Panc1 (cell line): Measurements from ENCODE around the gene TMA7. TPM values are rescaled to one million over a fixed set of nuclear protein-coding genes. Genes with fewer than 3 reads are reported as not detected.

ENCODE experiments used
- ATAC-seq: fragments of 200-7000 bp; cut with Tn5 transposase; 2 replicates; pipeline ENCODE4 v1.9.1; 2020; ENCODE audit warnings: mild to moderate bottlenecking, moderate library complexity
- BruUV-seq: library from RNA; stranded (reverse); fragments of 400-500 nt; replicated peaks from 2 replicates; lab custom pipeline; 2021; lab: Mats Ljungman, UMichigan
- CTCF ChIA-PET: fragments of 300-600 bp; sonication (Branson Sonifier 250); formaldehyde crosslinking; loops from one replicate; lab custom pipeline; 2022; ENCODE audit warnings: antibody characterized with exemption; lab: Charles Lee
- POLR2A ChIA-PET: fragments of 300-600 bp; sonication (Branson Sonifier 250); formaldehyde crosslinking; loops from one replicate; lab custom pipeline; 2022; ENCODE audit warnings: antibody characterized with exemption; lab: Charles Lee
- DNase-seq: peaks from one replicate; pipeline ENCODE4 v3.0.0-alpha.2; 2010; ENCODE audit warnings: low read depth, low spot score
- H3K27ac ChIP-seq: 2 replicates; pipeline ENCODE4 v1.5.1; 2011; ENCODE audit warnings: mild to moderate bottlenecking, low read length, inconsistent platforms
- H3K27me3 ChIP-seq: fragments of 200-500 bp; sonication (Bioruptor generic); 2 replicates; pipeline ENCODE4 v1.6.0; 2014; ENCODE audit warnings: low read length, inconsistent platforms; ENCODE audit not compliant: control insufficient read depth, insufficient read depth
- H3K36me3 ChIP-seq: fragments of 200-500 bp; sonication (Bioruptor generic); 2 replicates; pipeline ENCODE4 v1.5.1; 2014; ENCODE audit warnings: inconsistent platforms, mild to moderate bottlenecking, low read length, moderate library complexity; ENCODE audit not compliant: control insufficient read depth, insufficient read depth
- H3K4me1 ChIP-seq: 2 replicates; pipeline ENCODE4 v1.5.1; 2011; ENCODE audit warnings: inconsistent platforms, mild to moderate bottlenecking, low read length, moderate library complexity; ENCODE audit not compliant: control insufficient read depth, insufficient read depth
- H3K4me3 ChIP-seq, 2 experiments: 2 replicates each; pipeline ENCODE4 v1.5.1; 2011 to 2012; ENCODE audit warnings: low read depth in 2 of 2, low read length in 2 of 2, mild to moderate bottlenecking in 2 of 2, inconsistent platforms in 1 of 2, moderate library complexity in 1 of 2
- H3K9me3 ChIP-seq: fragments of 200-500 bp; sonication (Bioruptor generic); 2 replicates; pipeline ENCODE4 v1.5.1; 2014; ENCODE audit warnings: low read depth, mild to moderate bottlenecking, inconsistent platforms, low read length, moderate library complexity; ENCODE audit not compliant: control insufficient read depth, insufficient read depth
- CTCF ChIP-seq: fragments of 450-650 bp; IDR thresholded peaks from 2 replicates; pipeline ENCODE4 v1.5.1; 2017; ENCODE audit warnings: mild to moderate bottlenecking
- POLR2AphosphoS5 ChIP-seq: IDR thresholded peaks from 2 replicates; pipeline ENCODE4 v1.6.1; 2012; ENCODE audit warnings: mild to moderate bottlenecking, low read depth, low read length, moderate library complexity
- REST ChIP-seq, 2 experiments: IDR thresholded peaks; 2 replicates each; pipeline ENCODE4 v1.6.1; 2011 to 2012; ENCODE audit warnings: low read depth in 2 of 2, control low read depth in 1 of 2, low read length in 1 of 2, mild to moderate bottlenecking in 1 of 2, moderate library complexity in 1 of 2; ENCODE audit not compliant: insufficient read depth in 1 of 2
- SIN3A ChIP-seq: IDR thresholded peaks from 2 replicates; pipeline ENCODE4 v1.6.1; 2012; ENCODE audit warnings: low read depth, mild to moderate bottlenecking, low read length, moderate library complexity, borderline replicate concordance; ENCODE audit not compliant: insufficient read depth
- TCF7L2 ChIP-seq: IDR thresholded peaks from 2 replicates; pipeline ENCODE4 v1.6.1; 2011; ENCODE audit warnings: mild to moderate bottlenecking, low read depth, low read length, inconsistent platforms
- in situ Hi-C: cut with HindIII; loops from 2 replicates; pipeline ENCODE4 v1.10.0; 2016; ENCODE audit warnings: low sequenced_read_pairs, low pct_unique_long_range_greater_than_20kb
- intact Hi-C: fragments of 100-400 bp; cut with micrococcal nuclease; formaldehyde crosslinking; loops from one replicate; pipeline ENCODE4 v1.10.0; 2022; ENCODE audit not compliant: unreplicated experiment
- total RNA-seq: library from RNA; stranded (reverse); gene quantifications from one replicate; pipeline ENCODE4 v1.2.1, GENCODE V29; 2021; ENCODE audit not compliant: unreplicated experiment

Gene TMA7
- total RNA-seq, 1 experiment from 2014 or later = 175 TPM

- BruUV-seq = no TSS peak
- CTCF ChIA-PET = no interaction called here
These were observed 46.9 kb downstream of the TMA7 start for GRCh38 chr3:48486952-48487351.

DNA sequence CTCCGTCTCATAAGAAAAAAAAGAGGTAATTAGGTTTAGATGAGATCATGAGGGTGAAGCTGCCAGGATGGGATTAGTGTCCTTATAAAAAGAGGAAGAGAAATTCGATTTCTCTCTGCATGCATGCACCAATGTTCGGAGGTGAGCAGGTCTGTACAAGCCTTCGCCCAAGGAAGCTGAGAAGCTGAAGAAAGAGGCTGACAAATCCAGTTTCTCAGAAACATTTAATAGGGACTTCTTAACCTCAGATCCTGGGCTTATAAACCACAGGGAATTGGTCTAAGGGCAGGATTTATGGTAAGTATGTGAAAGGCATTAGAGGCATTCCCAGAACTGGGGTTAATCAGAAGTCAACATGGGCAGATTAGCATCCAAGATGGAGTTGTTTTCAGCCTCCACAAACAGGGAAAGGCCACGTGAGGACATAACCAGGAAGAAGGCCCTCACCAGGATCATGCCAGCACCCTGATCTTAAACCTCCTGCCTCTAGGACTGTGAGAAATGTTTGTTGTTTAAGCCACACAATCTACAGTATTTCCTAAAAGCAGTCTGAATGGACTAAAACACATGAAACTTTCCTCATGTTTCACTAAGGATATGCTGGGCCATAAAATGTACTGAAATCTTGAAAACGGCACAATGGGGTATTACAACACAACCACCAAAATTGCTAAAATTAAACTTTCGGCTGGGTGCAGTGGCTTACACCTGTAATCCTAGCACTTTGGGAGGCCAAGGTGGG is 52.6 kb downstream of the TMA7 start:
- TF ChIP-seq REST (IDR thresholded peaks at IDR 0.05; ENCODE audit: insufficient read depth in 1 of 2, low read depth in 2 of 2, low read length in 1 of 2) (no peak), CTCF (no peak), POLR2AphosphoS5 (no peak)
- intact Hi-C loops (no loop called here), in situ Hi-C loops (no loop called here)
- Histone ChIP-seq H3K4me1 (no peaks in the 10 kb centered on the region), H3K36me3 (no peaks in the 10 kb centered on the region), H3K4me3 (no peak overlapping the region), H3K27ac (no peak overlapping the region), H3K27me3 (no peaks in the 10 kb centered on the region), H3K9me3 (no peaks in the 10 kb centered on the region)
- POLR2A ChIA-PET = no interaction called here
- no peak for ATAC-seq
- CTCF ChIA-PET = no interaction called here
- BruUV-seq = no TSS peak
- DNase-seq = no peak

More at GRCh38 chr3:48486952-48487351, 46.9 kb downstream of the TMA7 start:
- Histone ChIP-seq H3K4me3 (no peak overlapping the region), H3K36me3 (no peaks in the 10 kb centered on the region), H3K9me3 (no peaks in the 10 kb centered on the region), H3K27ac (no peak overlapping the region), H3K27me3 (no peaks in the 10 kb centered on the region), H3K4me1 (no peaks in the 10 kb centered on the region)
- intact Hi-C loops = no loop called here
- DNase-seq (no peak), ATAC-seq (no peak)
- TF ChIP-seq SIN3A = no peak
- TF ChIP-seq POLR2AphosphoS5 = no peak
- TF ChIP-seq TCF7L2 = no peak
- TF ChIP-seq CTCF = no peak
- TF ChIP-seq REST (IDR thresholded peaks at IDR 0.05; ENCODE audit: insufficient read depth in 1 of 2, low read depth in 2 of 2, low read length in 1 of 2) = no peak
- POLR2A ChIA-PET = interaction anchor here (0.5 kb wide), 1 partner anchor 212 kb away, joined by 5 read pairs; no protein-coding TSS in a partner anchor
- in situ Hi-C loops = no loop called here
